IPS-11a (cell line): ENCODE data around the gene LRPPRC.

ENCODE experiments used
- H3K4me3 ChIP-seq: one replicate; pipeline ENCODE4 v1.5.1; 2013; ENCODE audit warnings: low read depth, low read length, control low read depth

The LRPPRC gene

DNA sequence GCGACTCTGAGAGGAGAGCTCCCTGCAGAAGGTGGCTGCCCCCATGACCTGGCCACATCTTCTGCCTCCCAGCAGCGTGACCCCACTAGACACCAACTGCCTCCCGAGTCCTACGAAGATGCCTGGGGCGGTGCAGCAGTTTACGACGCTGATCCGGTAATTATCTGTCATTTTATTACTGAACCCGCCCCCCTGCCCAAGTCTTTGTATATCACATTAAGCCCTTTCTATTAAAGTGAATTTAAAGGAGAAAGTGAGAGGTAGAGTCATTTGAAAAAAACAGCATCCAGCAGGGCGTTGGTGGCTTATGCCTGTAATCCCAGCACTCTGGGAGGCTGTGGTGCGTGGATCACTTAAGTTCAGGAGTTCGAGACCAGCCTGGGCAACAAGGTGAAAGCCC lies 123.6 kb downstream of the LRPPRC start:
- no peak overlapping the region for H3K4me3 ChIP-seq

DNA sequence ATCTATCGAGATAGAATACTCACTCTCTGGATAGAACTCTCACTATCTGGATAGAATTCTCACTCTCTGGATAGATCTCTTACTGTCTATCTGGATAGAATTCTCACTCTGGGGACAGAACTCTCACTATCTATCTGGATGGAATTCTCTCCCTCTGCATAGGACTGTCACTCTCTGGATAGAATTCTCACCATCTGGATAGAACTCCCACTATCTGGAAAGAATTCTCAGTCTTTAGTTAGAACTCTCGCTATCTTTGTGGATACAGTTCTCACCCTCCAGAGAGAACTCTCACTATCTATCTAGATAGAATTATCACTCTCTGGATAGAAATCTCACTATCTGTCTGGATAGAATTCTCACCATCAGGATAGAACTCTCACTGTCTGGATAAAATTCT lies 140.5 kb downstream of the LRPPRC start:
- no peak overlapping the region for H3K4me3 ChIP-seq

DNA sequence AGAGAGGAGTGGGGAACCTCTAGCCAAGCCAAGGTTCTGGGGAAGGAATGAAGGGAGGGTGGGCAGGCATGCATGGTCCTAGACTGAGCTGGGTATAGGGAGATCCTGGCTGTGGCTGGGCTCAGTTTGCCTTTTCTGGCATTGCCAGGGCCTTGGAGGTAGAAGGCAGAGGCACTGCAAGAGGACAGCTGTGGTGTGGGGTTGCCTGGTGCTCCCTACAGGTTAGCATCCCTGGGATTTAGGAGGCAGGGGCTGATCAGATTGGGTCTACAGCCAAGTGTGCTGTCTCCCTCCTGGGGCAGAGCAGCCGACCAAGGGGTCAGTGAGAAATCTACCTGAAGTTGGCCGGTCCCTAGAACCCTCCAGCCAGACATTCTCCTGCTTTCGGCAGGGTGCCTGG lies 141.1 kb downstream of the LRPPRC start:
- no peak overlapping the region for H3K4me3 ChIP-seq

DNA sequence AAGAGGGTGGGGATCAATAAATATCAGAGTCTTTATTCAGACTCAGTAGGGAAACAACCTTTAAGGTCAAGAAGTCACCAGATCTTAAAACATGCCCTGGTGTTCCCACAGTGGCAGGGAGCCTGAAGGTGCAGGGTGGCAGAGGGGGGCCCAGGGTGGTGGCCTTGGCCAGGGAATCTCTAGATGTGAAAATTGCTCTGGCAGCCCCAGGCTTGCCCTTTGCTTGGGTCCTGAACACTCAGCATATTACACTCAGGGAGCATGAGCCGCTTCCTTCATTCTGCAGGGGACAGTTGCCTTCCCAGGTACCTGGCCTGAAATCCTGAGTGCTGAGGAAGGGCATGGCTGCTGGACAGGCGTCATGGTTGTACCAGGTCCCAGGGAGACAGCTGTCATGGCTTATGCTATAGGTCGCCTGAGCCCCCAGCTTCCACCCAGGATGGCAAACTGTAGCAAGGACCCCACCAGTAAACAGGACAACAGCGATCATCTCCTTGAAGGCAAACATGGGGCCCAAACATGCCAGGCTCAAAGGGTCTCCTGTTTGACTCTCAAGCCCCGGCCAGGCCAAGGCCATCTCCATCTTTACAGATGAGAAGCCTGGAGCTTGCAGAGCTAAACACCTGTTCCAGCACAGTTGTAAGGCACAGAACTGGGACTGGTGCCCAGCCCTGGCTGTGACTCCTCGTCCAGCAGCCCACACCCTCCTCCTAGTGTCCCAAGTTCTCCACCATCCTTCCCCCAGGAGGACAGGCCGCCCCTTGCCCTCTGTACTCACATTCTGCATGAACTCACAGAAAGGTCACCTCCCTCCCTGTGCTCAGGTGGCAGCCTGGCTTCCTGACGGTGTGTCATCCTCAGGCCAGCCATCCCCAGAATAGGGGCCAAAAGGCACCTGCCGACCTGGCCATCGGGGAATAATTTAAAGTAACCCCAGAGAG lies 142.4 kb downstream of the LRPPRC start:
- no peak overlapping the region for H3K4me3 ChIP-seq

- no peak overlapping the region for H3K4me3 ChIP-seq
Observed at GRCh38 chr2:43852196-43852730, 143.5 kb downstream of the LRPPRC start.

GRCh38 chr2:43851011-43851980 lies 144.5 kb downstream of the LRPPRC start:
- H3K4me3 ChIP-seq: no peak overlapping the region

GRCh38 chr2:43848214-43848613 lies 147.6 kb downstream of the LRPPRC start:
- no peak overlapping the region for H3K4me3 ChIP-seq

- no peak overlapping the region for H3K4me3 ChIP-seq
Observed at GRCh38 chr2:43846140-43846793, 149.5 kb downstream of the LRPPRC start.

DNA sequence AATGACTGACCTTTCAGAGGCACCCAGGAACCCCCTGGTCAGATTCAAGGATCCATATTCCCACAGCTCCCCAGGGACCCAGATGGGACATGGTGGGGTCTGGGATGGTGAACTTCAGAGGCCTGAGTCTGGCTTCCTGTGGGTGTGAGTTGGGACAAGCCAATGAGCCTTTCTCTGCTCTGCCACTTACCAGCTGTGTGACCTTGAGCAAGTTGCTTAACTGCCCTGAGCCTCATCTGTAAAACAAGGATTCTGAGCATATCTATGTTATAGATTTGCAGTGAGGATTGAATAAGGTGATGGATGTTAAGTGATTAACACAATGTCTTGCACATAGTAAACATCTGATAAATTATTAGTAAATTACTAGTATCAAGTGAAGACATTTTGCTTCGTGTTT lies 150.6 kb downstream of the LRPPRC start:
- H3K4me3 ChIP-seq: no peak overlapping the region

DNA sequence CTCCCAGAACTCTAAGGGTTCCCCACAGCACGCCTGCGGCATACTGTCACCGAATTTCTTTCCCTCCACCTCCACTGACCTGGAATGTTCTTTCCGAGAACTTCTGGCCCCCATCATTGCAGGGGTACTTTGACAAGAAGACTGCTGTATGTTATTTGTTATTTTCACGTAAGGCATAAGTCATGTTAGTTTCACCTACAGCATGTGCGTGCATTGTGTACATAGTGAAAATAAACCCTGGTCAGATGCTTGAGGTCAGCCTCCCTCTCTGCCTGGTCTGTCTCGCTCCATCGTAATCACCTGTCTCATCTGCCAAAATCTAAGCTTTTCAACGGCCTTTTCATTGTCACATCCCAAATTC lies 152.9 kb downstream of the LRPPRC start:
- H3K4me3 ChIP-seq: no peak overlapping the region

- no peak overlapping the region for H3K4me3 ChIP-seq
Observed at GRCh38 chr2:43841949-43842865, 153.6 kb downstream of the LRPPRC start.

GRCh38 chr2:43840965-43841364 lies 154.8 kb downstream of the LRPPRC start:
- no peak overlapping the region for H3K4me3 ChIP-seq

DNA sequence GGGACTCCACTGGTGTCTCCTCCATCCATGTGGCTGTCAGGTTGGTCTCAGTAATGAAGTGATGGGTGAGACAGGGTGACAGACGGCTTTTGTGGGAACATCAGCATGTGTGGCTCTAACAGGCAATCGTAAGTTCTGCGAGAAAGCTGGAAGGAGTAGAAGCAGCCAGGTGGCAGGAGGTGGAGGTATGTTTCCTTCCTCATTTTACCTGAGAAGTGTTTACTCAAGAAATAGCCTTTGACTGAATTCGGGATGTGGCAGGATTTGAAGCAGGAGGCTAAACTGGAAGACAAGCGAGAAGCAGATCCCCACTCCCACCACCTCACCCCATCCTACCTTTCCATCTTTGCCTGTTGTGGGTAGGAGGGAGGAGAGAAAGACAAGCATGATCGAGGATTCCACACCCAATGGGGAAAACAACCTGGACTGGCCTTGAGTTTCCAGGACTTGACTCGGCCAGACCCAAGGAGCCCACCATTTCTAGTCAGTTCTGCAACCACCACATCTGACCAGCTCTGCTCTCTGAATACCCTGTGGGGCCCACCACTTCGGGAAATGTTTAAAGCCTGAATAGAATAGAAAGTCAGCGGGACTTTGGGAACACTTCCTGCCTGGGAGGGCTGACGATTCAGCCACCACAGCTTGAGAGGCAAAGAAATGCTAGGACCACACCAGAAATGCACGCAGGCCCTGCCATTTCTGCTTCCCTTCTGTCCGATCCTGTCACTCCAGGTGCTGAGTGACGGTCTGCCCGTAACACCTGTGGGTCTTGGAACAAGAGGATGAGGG lies 155.8 kb downstream of the LRPPRC start:
- no peak overlapping the region for H3K4me3 ChIP-seq

- no peak within 1 kb of the TSS for H3K4me3 ChIP-seq
Observed at GRCh38 chr2:43838560-43839267, 157.1 kb downstream of the LRPPRC start, which contains the start of the genes ABCG5 and ABCG8. TSS of gene ABCG5 (minus strand) at chr2:43838839. CDS start at chr2:43838679, 160 bp downstream. TSS of gene ABCG8 (plus strand) at chr2:43838971. CDS start at chr2:43839054, 83 bp downstream.

DNA sequence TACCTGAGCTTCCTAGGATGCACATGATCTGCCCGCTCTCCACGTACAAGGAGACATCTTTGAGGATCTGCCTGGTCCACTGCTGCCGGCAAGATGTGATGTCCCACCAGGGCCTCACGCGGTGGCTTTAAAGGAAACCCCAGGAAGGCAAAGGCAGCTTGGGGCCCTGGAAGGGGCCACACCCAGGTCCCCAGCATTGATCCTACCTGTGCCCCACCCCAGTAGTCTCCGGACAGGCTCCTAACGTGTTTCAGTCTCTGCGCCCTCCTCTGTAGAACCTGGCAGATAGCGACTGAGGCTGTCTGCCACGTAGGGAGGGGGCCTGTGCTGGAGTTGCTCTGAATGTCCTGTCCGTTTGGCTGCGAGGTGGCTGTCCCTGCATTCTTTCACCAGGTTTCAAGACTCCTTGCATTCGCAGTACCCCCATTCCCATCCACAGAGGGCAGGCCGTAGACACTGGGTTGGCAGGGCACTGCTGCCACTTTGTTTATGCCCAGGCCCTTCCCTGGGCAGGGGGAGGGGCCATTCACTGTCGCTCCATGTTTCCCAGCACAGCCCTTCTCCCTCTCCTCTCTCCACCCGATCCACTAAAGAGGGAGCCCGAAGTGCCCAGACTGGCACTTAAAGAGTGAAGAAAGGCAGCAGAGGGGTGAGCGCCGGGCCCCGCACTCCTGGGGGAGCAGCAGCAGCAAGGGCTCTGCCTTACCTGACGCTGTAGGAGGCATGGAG lies 157.8 kb downstream of the LRPPRC start:
- H3K4me3 ChIP-seq: no peak overlapping the region

- H3K4me3 ChIP-seq: no peak overlapping the region
Observed at GRCh38 chr2:43837033-43837432, 158.8 kb downstream of the LRPPRC start.
